Osteoblast (primary cell): ENCODE data around the gene OR9I1. TPM values are rescaled to one million over a fixed set of nuclear protein-coding genes. Genes with fewer than 3 reads are reported as not detected.

ENCODE experiments used
- DNase-seq: peaks from one replicate; pipeline ENCODE4 v3.0.0; 2011; ENCODE audit warnings: low spot score, mixed read lengths; ENCODE audit not compliant: insufficient read length; ENCODE audit errors: missing footprints
- H2AFZ ChIP-seq: 2 replicates; pipeline ENCODE4 v1.6.0; 2011; ENCODE audit warnings: mild to moderate bottlenecking, low read length
- H3K27ac ChIP-seq: 2 replicates; pipeline ENCODE4 v1.5.1; 2011; ENCODE audit warnings: mild to moderate bottlenecking, low read depth, low read length, moderate library complexity
- H3K27me3 ChIP-seq: 2 replicates; pipeline ENCODE4 v1.6.0; 2012; ENCODE audit warnings: mild to moderate bottlenecking, control low read depth, inconsistent platforms, low read length, moderate library complexity; ENCODE audit not compliant: insufficient read depth
- H3K36me3 ChIP-seq: 2 replicates; pipeline ENCODE4 v1.5.1; 2011; ENCODE audit warnings: mild to moderate bottlenecking, low read length, control low read depth, moderate library complexity; ENCODE audit not compliant: insufficient read depth
- H3K4me1 ChIP-seq: 2 replicates; pipeline ENCODE4 v1.5.1; 2011; ENCODE audit warnings: mild to moderate bottlenecking, low read length, control low read depth, moderate library complexity; ENCODE audit not compliant: insufficient read depth
- H3K4me2 ChIP-seq: 2 replicates; pipeline ENCODE4 v1.6.0; 2011; ENCODE audit warnings: mild to moderate bottlenecking, low read length; ENCODE audit not compliant: insufficient read depth
- H3K4me3 ChIP-seq: fragments of 200-600 bp; sonication (generic); 3 replicates; pipeline ENCODE4 v1.5.1; 2012; ENCODE audit warnings: mild to moderate bottlenecking, low read length, inconsistent platforms; ENCODE audit not compliant: insufficient read depth
- H3K79me2 ChIP-seq: 2 replicates; pipeline ENCODE4 v1.6.0; 2012; ENCODE audit warnings: mild to moderate bottlenecking, low read length, control low read depth, inconsistent platforms; ENCODE audit not compliant: insufficient read depth
- H3K9me3 ChIP-seq: 2 replicates; pipeline ENCODE4 v1.5.1; 2011; ENCODE audit warnings: low read depth, low read length, control low read depth
- H4K20me1 ChIP-seq: 2 replicates; pipeline ENCODE4 v1.6.0; 2012; ENCODE audit warnings: mild to moderate bottlenecking, low read length, control low read depth; ENCODE audit not compliant: insufficient read depth
- CTCF ChIP-seq: IDR thresholded peaks from 2 replicates; pipeline ENCODE4 v1.5.1; 2011; ENCODE audit warnings: mild to moderate bottlenecking, low read depth, low read length, moderate library complexity; ENCODE audit errors: extremely low read depth
- total RNA-seq: library from RNA; depleted of rRNA; stranded (reverse); fragments of >200 nt; gene quantifications from 2 replicates; pipeline ENCODE4 v1.2.3, GENCODE V29; 2012

OR9I1 gene, protein sequence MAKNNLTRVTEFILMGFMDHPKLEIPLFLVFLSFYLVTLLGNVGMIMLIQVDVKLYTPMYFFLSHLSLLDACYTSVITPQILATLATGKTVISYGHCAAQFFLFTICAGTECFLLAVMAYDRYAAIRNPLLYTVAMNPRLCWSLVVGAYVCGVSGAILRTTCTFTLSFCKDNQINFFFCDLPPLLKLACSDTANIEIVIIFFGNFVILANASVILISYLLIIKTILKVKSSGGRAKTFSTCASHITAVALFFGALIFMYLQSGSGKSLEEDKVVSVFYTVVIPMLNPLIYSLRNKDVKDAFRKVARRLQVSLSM
- not detected in 2 replicates for total RNA-seq

DNA sequence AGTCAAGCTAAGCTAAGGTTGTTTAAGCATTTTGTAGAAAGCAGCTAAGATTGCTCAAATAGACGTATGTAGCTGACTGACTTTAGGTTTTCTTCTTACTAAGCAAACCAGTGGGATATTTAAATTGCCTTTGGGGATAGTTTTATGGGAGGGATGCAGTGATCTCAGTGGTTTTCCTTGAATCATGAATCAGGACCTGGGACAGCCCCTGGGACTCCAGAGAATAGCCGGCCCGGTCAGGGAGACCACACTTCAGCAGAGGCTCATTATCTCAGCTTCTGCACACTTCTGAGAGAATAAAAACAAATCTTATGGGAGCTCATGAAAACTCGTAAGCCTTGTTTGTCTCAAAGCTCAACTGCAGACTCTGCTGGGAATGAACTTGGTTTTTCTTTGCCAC lies at the start of gene OR9I1:
Gene OR9I1 (minus strand): TSS at position 62 of the 400 bp plus-strand sequence. CDS start 6,086 bp downstream, outside the sequence.
- Histone ChIP-seq H2AFZ (no peak within 1 kb of the TSS), H3K27me3 (no peaks in the 10 kb centered on the region), H3K4me3 (no peak within 1 kb of the TSS), H3K27ac (no peak within 1 kb of the TSS), H3K4me1 (no peaks in the 10 kb centered on the region), H3K36me3 (no peaks in the 10 kb centered on the region), H3K9me3 (no peaks in the 10 kb centered on the region), H3K4me2 (no peak within 1 kb of the TSS), H3K79me2 (no peaks in the 10 kb centered on the region), H4K20me1 (no peaks in the 10 kb centered on the region)
- no peak for TF ChIP-seq CTCF
- no peak for DNase-seq

GRCh38 chr11:58165504-58166106 lies 40.3 kb upstream of the OR9I1 start:
- Histone ChIP-seq H3K27ac (no peak overlapping the region), H4K20me1 (no peaks in the 10 kb centered on the region), H3K4me2 (no peak overlapping the region)

GRCh38 chr11:58164990-58165389 lies 39.7 kb upstream of the OR9I1 start:
- TF ChIP-seq CTCF, result no peak
- Histone ChIP-seq H4K20me1 (no peaks in the 10 kb centered on the region), H3K9me3 (no peaks in the 10 kb centered on the region), H3K4me3 (no peak overlapping the region), H2AFZ (no peak overlapping the region), H3K27me3 (no peaks in the 10 kb centered on the region), H3K36me3 (no peaks in the 10 kb centered on the region), H3K27ac (no peak overlapping the region), H3K4me1 (no peaks in the 10 kb centered on the region), H3K79me2 (no peaks in the 10 kb centered on the region), H3K4me2 (no peak overlapping the region)
- DNase-seq, result no peak

More at GRCh38 chr11:58165504-58166106, 40.3 kb upstream of the OR9I1 start:
- H3K36me3 ChIP-seq, result no peaks in the 10 kb centered on the region
- H3K4me1 ChIP-seq, result no peaks in the 10 kb centered on the region
- H2AFZ ChIP-seq, result no peak overlapping the region
- H3K9me3 ChIP-seq, result no peaks in the 10 kb centered on the region
- H3K27me3 ChIP-seq, result no peaks in the 10 kb centered on the region
- H3K79me2 ChIP-seq, result no peaks in the 10 kb centered on the region
- no peak overlapping the region for H3K4me3 ChIP-seq
- no peak for DNase-seq
- TF ChIP-seq CTCF, result no peak

GRCh38 chr11:58164389-58164788 lies 39.1 kb upstream of the OR9I1 start:
- Histone ChIP-seq H3K9me3 (no peaks in the 10 kb centered on the region), H3K27me3 (no peaks in the 10 kb centered on the region), H3K4me2 (no peak overlapping the region), H4K20me1 (no peaks in the 10 kb centered on the region), H3K79me2 (no peaks in the 10 kb centered on the region), H2AFZ (no peak overlapping the region), H3K36me3 (no peaks in the 10 kb centered on the region), H3K27ac (no peak overlapping the region), H3K4me1 (no peaks in the 10 kb centered on the region), H3K4me3 (no peak overlapping the region)
- DNase-seq, result no peak
- TF ChIP-seq CTCF, result no peak
